DOHH2 (cell line): Measurements from ENCODE around the gene DLL1.

ENCODE experiments used
- H3F3A ChIP-seq: fragments of 200-600 bp; sonication (generic), shearing (Covaris generic); 2 replicates; pipeline ENCODE4 v1.6.0; 2016; ENCODE audit warnings: antibody characterized with exemption, mild to moderate bottlenecking; ENCODE audit not compliant: control insufficient read depth, insufficient read depth
- H3K27ac ChIP-seq: fragments of 200-600 bp; sonication (generic); 2 replicates; pipeline ENCODE4 v1.5.1; 2014; ENCODE audit warnings: low read depth, mild to moderate bottlenecking, low read length, moderate library complexity
- H3K27me3 ChIP-seq: fragments of 200-600 bp; sonication (generic); 2 replicates; pipeline ENCODE4 v1.6.1; 2014; ENCODE audit warnings: mild to moderate bottlenecking, low read length, mixed read lengths; ENCODE audit not compliant: control insufficient read depth
- H3K36me3 ChIP-seq: fragments of 200-600 bp; sonication (generic); 2 replicates; pipeline ENCODE4 v1.6.1; 2014; ENCODE audit warnings: mild to moderate bottlenecking, low read length, moderate library complexity, mixed read lengths; ENCODE audit not compliant: control insufficient read depth
- H3K4me1 ChIP-seq: fragments of 200-600 bp; sonication (generic); 2 replicates; pipeline ENCODE4 v1.6.1; 2014; ENCODE audit warnings: mild to moderate bottlenecking, low read length, mixed read lengths; ENCODE audit not compliant: control insufficient read depth
- H3K4me2 ChIP-seq: fragments of 200-600 bp; sonication (generic); 2 replicates; pipeline ENCODE4 v1.6.0; 2014; ENCODE audit warnings: mild to moderate bottlenecking, low read length, moderate library complexity
- H3K4me3 ChIP-seq: fragments of 200-600 bp; sonication (generic); 2 replicates; pipeline ENCODE4 v1.5.1; 2014; ENCODE audit warnings: mild to moderate bottlenecking, low read length, mixed read lengths
- H3K79me2 ChIP-seq: fragments of 200-600 bp; sonication (generic); 2 replicates; pipeline ENCODE4 v1.6.1; 2014; ENCODE audit warnings: mild to moderate bottlenecking, low read length, mixed read lengths; ENCODE audit not compliant: control insufficient read depth
- H3K9me2 ChIP-seq: fragments of 200-600 bp; sonication (generic); replicated peaks from 2 replicates; pipeline ENCODE4 v1.6.1; 2014; ENCODE audit warnings: mild to moderate bottlenecking, low read length, mixed read lengths; ENCODE audit not compliant: control insufficient read depth
- H3K9me3 ChIP-seq: fragments of 200-600 bp; sonication (generic); 2 replicates; pipeline ENCODE4 v1.6.1; 2014; ENCODE audit warnings: antibody characterized with exemption, low read length, mixed read lengths; ENCODE audit not compliant: control insufficient read depth, insufficient read depth
- H4K20me1 ChIP-seq: fragments of 200-600 bp; sonication (generic); 2 replicates; pipeline ENCODE4 v1.6.0; 2014; ENCODE audit warnings: low read depth, mild to moderate bottlenecking, antibody characterized with exemption, low read length, moderate library complexity; ENCODE audit not compliant: control insufficient read depth, insufficient read depth
- EZH2phosphoT487 ChIP-seq: fragments of 200-600 bp; sonication (generic); IDR thresholded peaks from 2 replicates; pipeline ENCODE4 v1.6.1; 2017; ENCODE audit warnings: borderline replicate concordance, mild to moderate bottlenecking, antibody characterized with exemption, low read length, moderate library complexity, mixed read lengths
- TF ChIP-seq, protein P1 (sequence below): fragments of 200-600 bp; sonication (generic); IDR thresholded peaks from one replicate; pipeline ENCODE4 v1.5.1; 2014; ENCODE audit warnings: antibody characterized with exemption, mild to moderate bottlenecking, low read depth, low read length; ENCODE audit not compliant: poor library complexity, severe bottlenecking

DLL1 gene

DNA sequence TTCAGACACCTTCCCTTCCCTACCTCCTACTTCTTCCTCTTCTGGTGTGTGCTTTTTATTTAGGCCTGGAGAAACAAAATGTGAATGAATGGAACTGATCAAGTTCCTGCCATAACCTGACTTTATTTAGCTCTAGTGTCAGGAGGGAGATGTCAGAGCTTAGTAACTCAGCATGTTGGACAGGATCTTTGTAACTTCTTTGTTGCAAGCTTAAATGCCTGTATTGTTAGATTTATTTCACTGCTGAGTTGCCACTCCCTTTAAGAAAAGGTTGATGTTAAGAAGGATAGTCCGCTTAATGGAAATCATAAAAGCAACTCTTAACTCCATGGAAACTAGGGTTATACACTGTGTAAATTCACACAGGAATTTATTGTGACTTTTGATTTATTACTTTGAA is 17.9 kb upstream of the DLL1 start:
- peak overlapping the region; percentile 88 for H3K4me2 ChIP-seq
- peak overlapping the region; percentile 92; the same call in 1 of the 2 replicates for H3K4me3 ChIP-seq
- H3K4me1 ChIP-seq = peaks cover 29% of the 10 kb centered on the region
- H3F3A ChIP-seq = no peaks in the 10 kb centered on the region
- TF ChIP-seq, protein P1, sequence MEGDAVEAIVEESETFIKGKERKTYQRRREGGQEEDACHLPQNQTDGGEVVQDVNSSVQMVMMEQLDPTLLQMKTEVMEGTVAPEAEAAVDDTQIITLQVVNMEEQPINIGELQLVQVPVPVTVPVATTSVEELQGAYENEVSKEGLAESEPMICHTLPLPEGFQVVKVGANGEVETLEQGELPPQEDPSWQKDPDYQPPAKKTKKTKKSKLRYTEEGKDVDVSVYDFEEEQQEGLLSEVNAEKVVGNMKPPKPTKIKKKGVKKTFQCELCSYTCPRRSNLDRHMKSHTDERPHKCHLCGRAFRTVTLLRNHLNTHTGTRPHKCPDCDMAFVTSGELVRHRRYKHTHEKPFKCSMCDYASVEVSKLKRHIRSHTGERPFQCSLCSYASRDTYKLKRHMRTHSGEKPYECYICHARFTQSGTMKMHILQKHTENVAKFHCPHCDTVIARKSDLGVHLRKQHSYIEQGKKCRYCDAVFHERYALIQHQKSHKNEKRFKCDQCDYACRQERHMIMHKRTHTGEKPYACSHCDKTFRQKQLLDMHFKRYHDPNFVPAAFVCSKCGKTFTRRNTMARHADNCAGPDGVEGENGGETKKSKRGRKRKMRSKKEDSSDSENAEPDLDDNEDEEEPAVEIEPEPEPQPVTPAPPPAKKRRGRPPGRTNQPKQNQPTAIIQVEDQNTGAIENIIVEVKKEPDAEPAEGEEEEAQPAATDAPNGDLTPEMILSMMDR = no peak
- no peak for TF ChIP-seq EZH2phosphoT487
- peaks cover 69% of the 10 kb centered on the region for H3K79me2 ChIP-seq
- H3K36me3 ChIP-seq = peaks cover 31% of the 10 kb centered on the region
- H3K27ac ChIP-seq = no peak overlapping the region
- H3K27me3 ChIP-seq = no peaks in the 10 kb centered on the region
- H3K9me3 ChIP-seq = no peaks in the 10 kb centered on the region
- peaks cover 27% of the 10 kb centered on the region for H4K20me1 ChIP-seq
- no peaks in the 10 kb centered on the region for H3K9me2 ChIP-seq

DNA sequence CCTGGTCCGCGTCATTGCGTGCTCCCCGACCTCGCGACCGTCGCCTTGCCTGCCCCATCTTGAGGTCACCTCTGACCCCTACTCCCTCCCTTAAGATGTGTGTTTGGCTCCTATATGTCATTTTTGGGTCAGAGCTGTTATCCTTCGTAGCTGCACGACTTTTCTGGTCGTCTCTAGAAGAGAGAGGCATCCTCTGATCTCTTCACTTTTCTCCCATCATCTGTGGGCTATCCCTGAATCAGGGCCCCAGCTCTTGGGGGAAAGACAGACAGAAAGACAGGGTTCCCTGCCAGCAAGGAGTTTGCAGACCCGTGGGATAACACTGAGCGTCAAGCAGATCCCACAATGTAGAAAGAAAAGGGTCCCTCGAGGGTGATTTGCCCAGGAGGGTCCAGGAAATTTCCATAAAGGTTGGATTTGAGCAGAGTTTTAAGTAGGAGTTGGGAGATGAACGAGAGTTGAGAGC is 16.2 kb upstream of the DLL1 start:
- Histone ChIP-seq H3K9me2 (no peaks in the 10 kb centered on the region), H3K4me1 (peaks cover 29% of the 10 kb centered on the region), H3K27ac (peak overlapping the region; percentile 37)

DNA sequence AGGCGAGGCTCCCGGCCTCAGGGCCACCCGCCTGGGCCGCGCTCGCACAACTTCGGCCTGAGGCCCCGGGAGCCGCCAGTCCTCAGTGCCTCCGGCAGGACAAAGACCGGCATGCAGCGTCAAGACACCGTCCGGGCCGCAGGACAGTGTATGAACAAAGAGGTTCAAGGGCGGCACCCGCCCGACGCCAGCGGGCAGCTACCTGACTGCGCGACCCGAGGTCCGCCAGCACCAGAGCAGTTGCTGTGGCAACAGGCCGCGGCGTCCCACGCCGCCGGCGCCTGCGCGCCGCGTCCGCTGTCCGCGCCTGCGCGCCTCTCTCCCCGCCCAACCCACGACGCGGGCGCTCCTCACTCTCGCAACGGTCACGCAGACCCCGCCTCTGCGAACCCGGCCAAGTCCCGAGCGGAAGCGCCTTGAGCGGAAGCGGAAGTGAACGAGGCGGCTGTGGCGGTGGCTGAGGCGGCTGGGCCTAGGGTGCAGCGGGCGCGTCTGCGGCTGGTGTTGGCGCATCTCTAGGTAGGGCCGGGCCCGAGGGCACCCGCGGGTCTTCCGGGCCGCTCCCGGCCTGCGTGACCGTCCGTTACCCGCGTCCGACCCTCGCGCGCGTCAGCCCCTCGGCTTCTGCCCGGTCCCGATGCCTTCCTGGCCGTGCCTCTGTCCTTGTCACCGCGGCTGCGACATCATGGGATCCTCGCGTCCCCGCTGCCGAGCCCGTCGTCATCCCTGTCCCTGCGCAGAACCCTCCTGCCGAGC is 15.6 kb upstream of the DLL1 start, which contains the start of gene FAM120B:
Gene FAM120B (plus strand): TSS at position 435 of the 756 bp plus-strand sequence. CDS start 10,633 bp downstream, outside the sequence.
- peak within 1 kb of the TSS; percentile 37 for H3K27ac ChIP-seq
- H3K9me3 ChIP-seq = peaks cover under 1% of the 10 kb centered on the region; the same call in 1 of the 2 replicates
- H3K9me2 ChIP-seq = no peaks in the 10 kb centered on the region
- peak within 1 kb of the TSS; percentile 92 for H3K4me3 ChIP-seq
- H3K79me2 ChIP-seq = peaks cover 49% of the 10 kb centered on the region
- peaks cover 29% of the 10 kb centered on the region for H3K4me1 ChIP-seq
- H3K4me2 ChIP-seq = peak within 1 kb of the TSS; percentile 88
- H3F3A ChIP-seq = no peaks in the 10 kb centered on the region
- TF ChIP-seq, protein P1 = no peak
- TF ChIP-seq EZH2phosphoT487 = no peak
- peaks cover 23% of the 10 kb centered on the region for H3K36me3 ChIP-seq
- no peaks in the 10 kb centered on the region for H3K27me3 ChIP-seq
- H4K20me1 ChIP-seq = peaks cover 21% of the 10 kb centered on the region

More for the DNA sequence above, 16.2 kb upstream of the DLL1 start:
- H3K36me3 ChIP-seq = peaks cover 26% of the 10 kb centered on the region
- H3F3A ChIP-seq = no peaks in the 10 kb centered on the region
- H3K27me3 ChIP-seq = no peaks in the 10 kb centered on the region
- H4K20me1 ChIP-seq = peaks cover 26% of the 10 kb centered on the region
- peaks cover 54% of the 10 kb centered on the region for H3K79me2 ChIP-seq
- no peak for TF ChIP-seq EZH2phosphoT487
- TF ChIP-seq, protein P1 = no peak
- no peaks in the 10 kb centered on the region for H3K9me3 ChIP-seq
- peak overlapping the region; percentile 88 for H3K4me2 ChIP-seq
- peak overlapping the region; percentile 92 for H3K4me3 ChIP-seq
